H1 (cell line): ENCODE data around the gene DLG4. TPM values are rescaled to one million over a fixed set of nuclear protein-coding genes. Genes with fewer than 3 reads are reported as not detected.

Source experiments
- CTCF ChIA-PET: fragments of 300-600 bp; sonication (Branson Sonifier 250); formaldehyde crosslinking; loops from one replicate; lab custom pipeline; 2021; ENCODE audit not compliant: partially characterized antibody; lab: Charles Lee
- POLR2A ChIA-PET: fragments of 300-600 bp; sonication (Branson Sonifier 250); formaldehyde crosslinking; loops from one replicate; lab custom pipeline; 2021; ENCODE audit warnings: inconsistent platforms; ENCODE audit not compliant: partially characterized antibody; lab: Charles Lee
- DNase-seq, 2 experiments: peaks; one replicate each; pipeline versions ENCODE4 v3.0.0 to v3.0.0-alpha.2; 2010 to 2022; ENCODE audit warnings: low spot score in 2 of 2, low read depth in 1 of 2, mixed read lengths in 1 of 2
- FAIRE-seq: peaks from 2 replicates; lab custom pipeline; 2011; peaks lifted over from hg19 to GRCh38; lab: Jason Lieb, UNC
- H2AFZ ChIP-seq: 2 replicates; pipeline ENCODE4 v1.8.1; 2012; ENCODE audit warnings: low read length, inconsistent platforms
- H2AK5ac ChIP-seq: 2 replicates; pipeline ENCODE4 v1.6.1; 2013; ENCODE audit warnings: low read depth, low read length
- H2BK120ac ChIP-seq: replicated peaks from 2 replicates; pipeline ENCODE3; 2013; ENCODE audit warnings: low read depth, low read length, inconsistent platforms
- H2BK12ac ChIP-seq: 2 replicates; pipeline ENCODE4 v1.6.1; 2013; ENCODE audit warnings: low read depth, low read length
- H2BK15ac ChIP-seq: 2 replicates; pipeline ENCODE4 v1.6.1; 2013; ENCODE audit warnings: low read length
- H2BK20ac ChIP-seq: 2 replicates; pipeline ENCODE4 v1.6.1; 2013; ENCODE audit warnings: low read length
- H2BK5ac ChIP-seq: 2 replicates; pipeline ENCODE4 v1.6.1; 2013; ENCODE audit warnings: low read depth, low read length
- H3K14ac ChIP-seq: 2 replicates; pipeline ENCODE4 v1.6.1; 2013; ENCODE audit warnings: inconsistent platforms; ENCODE audit not compliant: insufficient read length
- H3K18ac ChIP-seq: 2 replicates; pipeline ENCODE4 v1.6.1; 2013; ENCODE audit warnings: low read length; ENCODE audit errors: extremely low read depth
- H3K23ac ChIP-seq: 2 replicates; pipeline ENCODE4 v1.6.1; 2013; ENCODE audit warnings: inconsistent platforms; ENCODE audit not compliant: insufficient read length
- H3K23me2 ChIP-seq: 2 replicates; pipeline ENCODE4 v1.6.1; 2013; ENCODE audit warnings: low read depth, low read length
- H3K27ac ChIP-seq: 2 replicates; pipeline ENCODE4 v1.6.1; 2011; ENCODE audit warnings: low read depth, low read length, inconsistent platforms
- H3K27me3 ChIP-seq, 4 experiments: replicated peaks in 1 of 4; 1 replicate in 1 of 4; 2 replicates in 3 of 4; pipeline versions ENCODE4 v1.6.1 to v1.8.1; 2011 to 2013; ENCODE audit warnings: low read length in 3 of 4, mild to moderate bottlenecking in 3 of 4, inconsistent platforms in 2 of 4, mixed read lengths in 2 of 4, moderate library complexity in 1 of 4; ENCODE audit not compliant: control insufficient read depth in 3 of 4, insufficient read depth in 3 of 4; ENCODE audit errors: extremely low read depth in 1 of 4
- H3K36me3 ChIP-seq, 4 experiments: 2 replicates each; pipeline versions ENCODE4 v1.6.1 to v1.8.1; 2011 to 2013; ENCODE audit warnings: mild to moderate bottlenecking in 4 of 4, low read length in 3 of 4, moderate library complexity in 2 of 4, control low read depth in 1 of 4, inconsistent platforms in 1 of 4; ENCODE audit not compliant: insufficient read depth in 4 of 4, control insufficient read depth in 2 of 4
- H3K4ac ChIP-seq: replicated peaks from 2 replicates; pipeline ENCODE3; 2013; ENCODE audit warnings: low read length, low read depth, mixed read lengths, inconsistent platforms; ENCODE audit not compliant: insufficient read length
- H3K4me1 ChIP-seq, 4 experiments: replicated peaks in 1 of 4; 1 replicate in 1 of 4; 2 replicates in 3 of 4; pipeline versions ENCODE4 v1.6.1 to v1.8.1; 2011 to 2013; ENCODE audit warnings: low read length in 3 of 4, inconsistent platforms in 2 of 4, mixed read lengths in 1 of 4; ENCODE audit not compliant: insufficient read depth in 4 of 4, control insufficient read depth in 3 of 4
- H3K4me2 ChIP-seq, 2 experiments: 2 replicates each; pipeline versions ENCODE4 v1.6.1 to v1.8.1; 2011 to 2013; ENCODE audit warnings: low read depth in 2 of 2, low read length in 2 of 2, control low read depth in 1 of 2, inconsistent platforms in 1 of 2, mild to moderate bottlenecking in 1 of 2; ENCODE audit not compliant: insufficient read depth in 1 of 2
- H3K4me3 ChIP-seq, 4 experiments: fragments of 200-600, 300-600 bp in 1 of 4; sonication (generic), shearing (Covaris generic), sonication (Bioruptor Twin) in 1 of 4; 2 replicates each; pipeline versions ENCODE4 v1.5.1 to v1.8.1; 2011 to 2016; ENCODE audit warnings: low read length in 4 of 4, low read depth in 3 of 4, control low read depth in 2 of 4, inconsistent platforms in 2 of 4, mild to moderate bottlenecking in 2 of 4, mixed read lengths in 1 of 4, moderate library complexity in 1 of 4; ENCODE audit not compliant: insufficient read depth in 2 of 4; ENCODE audit errors: extremely low read depth in 1 of 4
- H3K56ac ChIP-seq: replicated peaks from 2 replicates; pipeline ENCODE3; 2013; ENCODE audit warnings: low read depth, mild to moderate bottlenecking, mixed read lengths, low read length, inconsistent platforms; ENCODE audit not compliant: insufficient read length
- H3K79me1 ChIP-seq: 2 replicates; pipeline ENCODE4 v1.6.1; 2013; ENCODE audit warnings: low read depth, low read length, control low read depth
- H3K79me2 ChIP-seq, 2 experiments: 2 replicates each; pipeline versions ENCODE4 v1.6.1 to v1.8.1; 2012 to 2013; ENCODE audit warnings: low read length in 2 of 2, mild to moderate bottlenecking in 2 of 2, inconsistent platforms in 1 of 2; ENCODE audit not compliant: insufficient read depth in 2 of 2, control insufficient read depth in 1 of 2
- H3K9ac ChIP-seq, 4 experiments: replicated peaks in 1 of 4; 1 replicate in 1 of 4; 2 replicates in 3 of 4; pipeline versions ENCODE4 v1.6.1 to v1.8.1; 2011 to 2013; ENCODE audit warnings: low read depth in 3 of 4, low read length in 3 of 4, control low read depth in 2 of 4, mild to moderate bottlenecking in 2 of 4, moderate library complexity in 2 of 4, inconsistent platforms in 1 of 4; ENCODE audit errors: extremely low read depth in 1 of 4
- H3K9me3 ChIP-seq, 2 experiments: 2 replicates each; pipeline versions ENCODE4 v1.6.1 to v1.8.1; 2012 to 2013; ENCODE audit warnings: mild to moderate bottlenecking in 2 of 2, moderate library complexity in 2 of 2, control low read depth in 1 of 2, inconsistent platforms in 1 of 2, low read depth in 1 of 2, low read length in 1 of 2, mixed read lengths in 1 of 2; ENCODE audit not compliant: insufficient read depth in 2 of 2
- H4K20me1 ChIP-seq, 2 experiments: replicated peaks in 1 of 2; 2 replicates each; pipeline versions ENCODE3 to v1.8.1; 2011 to 2013; ENCODE audit warnings: inconsistent platforms in 2 of 2, low read length in 2 of 2, mild to moderate bottlenecking in 1 of 2; ENCODE audit not compliant: insufficient read depth in 2 of 2, control insufficient read depth in 1 of 2
- H4K5ac ChIP-seq: 2 replicates; pipeline ENCODE4 v1.6.1; 2013; ENCODE audit warnings: low read length, low read depth, mixed read lengths, inconsistent platforms; ENCODE audit not compliant: insufficient read length
- H4K8ac ChIP-seq: 2 replicates; pipeline ENCODE4 v1.8.0; 2013; ENCODE audit warnings: mild to moderate bottlenecking, moderate library complexity, low read length, inconsistent platforms; ENCODE audit not compliant: insufficient read depth; ENCODE audit errors: extremely low read depth
- H4K91ac ChIP-seq: replicated peaks from 2 replicates; pipeline ENCODE3; 2013; ENCODE audit warnings: low read length, mixed read lengths, inconsistent platforms; ENCODE audit not compliant: insufficient read length
- KDM5A ChIP-seq: fragments of 200-600 bp; IDR thresholded peaks from 2 replicates; pipeline ENCODE4 v1.7.1; 2012; ENCODE audit warnings: mild to moderate bottlenecking, low read length, inconsistent platforms, mixed read lengths
- POLR2AphosphoS5 ChIP-seq: IDR thresholded peaks from 2 replicates; pipeline ENCODE4 v1.6.1; 2011; ENCODE audit warnings: low read depth, low read length
- SIX5 ChIP-seq: IDR thresholded peaks from 2 replicates; pipeline ENCODE4 v1.6.1; 2011; ENCODE audit warnings: mild to moderate bottlenecking, low read depth, low read length
- SP2 ChIP-seq: IDR thresholded peaks from 2 replicates; pipeline ENCODE4 v1.6.1; 2012; ENCODE audit warnings: mild to moderate bottlenecking, low read length, inconsistent platforms
- YY1 ChIP-seq: IDR thresholded peaks from 2 replicates; pipeline ENCODE4 v1.6.1; 2011; ENCODE audit warnings: low read depth, mild to moderate bottlenecking, low read length
- WGBS, 2 experiments: shearing (Covaris generic) in 1 of 2; methylation state at CpG; one replicate each; pipeline versions ENCODE4 v1.1.6 to v1.1.7; 2013 to 2015; ENCODE audit warnings: low lambda C conversion rate in 2 of 2, mixed read lengths in 2 of 2, inconsistent platforms in 1 of 2, low coverage in 1 of 2, missing lambda C conversion rate in 1 of 2; ENCODE audit not compliant: insufficient replicate concordance in 2 of 2, insufficient coverage in 1 of 2, insufficient read length in 1 of 2; ENCODE audit errors: extremely low coverage in 1 of 2, missing lambda C conversion rate in 1 of 2; 5-methylcytosine and 5-hydroxymethylcytosine counted together
- polyA plus RNA-seq, 7 experiments: library from polyadenylated mRNA; depleted of rRNA in 3 of 7; stranded (reverse) in 5 of 7; unstranded in 2 of 7; fragments of >200 nt in 5 of 7; fragments of 200-250 nt in 2 of 7; gene quantifications; 1 replicate in 5 of 7; 2 replicates in 1 of 7; 4 replicates in 1 of 7; pipeline versions ENCODE4 v1.2.1 to v1.2.3, GENCODE V29; 2011 to 2013; ENCODE audit warnings: missing spikeins in 2 of 7, mixed read lengths in 2 of 7
- total RNA-seq: library from RNA; stranded (reverse); fragmentation: NEBNext Ultra II Directional; extraction: Animal tissue kit (Norgen Biotek cat#: 25700); gene quantifications from 2 replicates; pipeline ENCODE4 v1.2.1, GENCODE V29; 2021

Gene DLG4
- total and polyA plus RNA-seq, 2 of the 8 experiments (the other 6 are each of a cell fraction or from before 2014, with no cell fraction given) = 18.9 to 45.9 TPM

- WGBS, 2 experiments = 7% methylated on average over 11 of the region's 32 CpGs; no CpG with 5 or more reads in 1 of the 2 experiments
- no peak overlapping the region for H3K23ac ChIP-seq
- H3K4ac ChIP-seq = no peak overlapping the region
- no peaks in the 10 kb centered on the region for H3K27me3 ChIP-seq
- peaks cover 0 to 21% of the 10 kb centered on the region in 2 experiments; a peak in 2 of 4 replicates for H3K79me2 ChIP-seq
- no peaks in the 10 kb centered on the region for H3K9me3 ChIP-seq
- H3K18ac ChIP-seq = no peak overlapping the region; the same call in none of the 2 replicates
- DNase-seq = peak in 1 of 2 experiments; percentile 68
- no peak overlapping the region for H3K56ac ChIP-seq
- TF ChIP-seq YY1 = no peak
- TF ChIP-seq KDM5A = no peak
- no peak for TF ChIP-seq POLR2AphosphoS5
- TF ChIP-seq SP2 = no peak
- no peak for TF ChIP-seq SIX5
- H3K27ac ChIP-seq = no peak overlapping the region
- no peak overlapping the region for H2AK5ac ChIP-seq
- H3K79me1 ChIP-seq = no peaks in the 10 kb centered on the region; the same call in 1 of the 2 replicates
- no peak overlapping the region for H2BK120ac ChIP-seq
- peak overlapping the region; percentile 69 to 79 for H3K4me2 ChIP-seq
- no peak overlapping the region for H2BK20ac ChIP-seq
- H4K20me1 ChIP-seq = peaks cover 7 to 9% of the 10 kb centered on the region in 2 experiments
- H2BK15ac ChIP-seq = no peak overlapping the region
- peaks cover 3 to 7% (median 5%) of the 10 kb centered on the region in 4 experiments; a peak in 4 of 8 replicates for H3K36me3 ChIP-seq
- no peak overlapping the region for H2AFZ ChIP-seq
- no peak for FAIRE-seq
- H3K4me1 ChIP-seq = peaks cover 6 to 41% (median 22%) of the 10 kb centered on the region in 4 experiments
- ChIA-PET CTCF (no interaction called here), POLR2A (interaction anchor here (1.0 to 10.7 kb wide), 11 partner anchors 10 to 290 kb away, joined by 3 to 386 read pairs (median 7); partner anchors contain the start of genes CLDN7, CTDNEP1, DVL2 and ELP5)
- H2BK12ac ChIP-seq = no peak overlapping the region
- peaks cover 23% of the 10 kb centered on the region; the same call in 1 of the 2 replicates for H3K23me2 ChIP-seq
- peak overlapping the region; percentile 40 to 75 (median 51) for H3K4me3 ChIP-seq
- peak overlapping the region; percentile 75 for H4K5ac ChIP-seq
- H2BK5ac ChIP-seq = 0 out of 2 replicates have a peak overlapping the region, but pooled peaks have one; percentile 1
- no peak overlapping the region for H3K14ac ChIP-seq
- H4K91ac ChIP-seq = peak overlapping the region; percentile 71
- H4K8ac ChIP-seq = no peak overlapping the region
- peak overlapping the region in 1 of 4 experiments; percentile 39; a peak in 3 of 7 replicates for H3K9ac ChIP-seq
These were observed 2.3 kb downstream of the DLG4 start for GRCh38 chr17:7217113-7217987.
